Measurements from ENCODE around the gene CYP2U1. TPM values are rescaled to one million over a fixed set of nuclear protein-coding genes. Genes with fewer than 3 reads are reported as not detected.
A peak's percentile ranks its signal among the peaks of the same experiment; 100 is the strongest.

The CYP2U1 gene
- total and polyA plus RNA-seq, 2 of the 8 experiments (the other 6 are each of a cell fraction or from before 2014, with no cell fraction given): 3.1 to 5.0 TPM

DNA sequence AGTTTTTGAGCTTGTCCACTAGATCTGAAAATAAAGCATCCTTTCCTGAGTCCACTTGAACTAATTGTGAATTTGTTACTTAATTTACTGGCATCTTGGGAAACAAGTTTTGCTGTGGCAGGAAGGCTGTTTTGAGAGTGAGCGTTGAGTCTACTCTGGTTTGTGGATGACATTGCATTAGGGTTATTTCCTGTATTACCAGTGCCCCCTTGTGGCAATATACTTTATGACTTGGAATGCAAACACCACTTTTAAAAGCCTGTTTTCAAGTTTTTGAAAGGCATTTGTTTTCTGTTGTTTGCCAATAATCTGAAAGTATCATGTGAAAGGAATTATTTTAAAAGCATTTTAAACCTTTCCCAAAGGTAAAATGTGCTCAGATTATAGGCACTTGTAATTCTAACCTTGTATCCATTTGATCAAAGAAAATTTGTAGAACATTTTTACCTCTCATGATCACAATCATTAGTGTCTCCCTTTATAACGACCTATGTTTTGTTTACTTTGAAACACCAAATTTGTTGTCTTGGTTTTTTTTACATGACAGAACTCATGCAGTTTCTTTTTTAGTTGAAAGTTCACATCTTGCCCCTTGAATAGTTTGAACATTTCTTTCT, 18.0 kb upstream of the CYP2U1 start:
- H2BK15ac ChIP-seq (ENCODE audit: low read length): no peak overlapping the region
- H4K5ac ChIP-seq (ENCODE audit: insufficient read length, low read depth, low read length): peak overlapping the region; percentile 87
- no peak overlapping the region; the same call in 1 of the 2 replicates for H3K18ac ChIP-seq (ENCODE audit: extremely low read depth, low read length)
- no peak overlapping the region for H2AK5ac ChIP-seq (ENCODE audit: low read depth, low read length)
- ChIA-PET CTCF (ENCODE audit: partially characterized antibody) (interaction anchor here (0.7 to 5.2 kb wide), 22 partner anchors 10 to 817 kb away, joined by 3 to 38 read pairs (median 3); partner anchors contain the start of genes CYP2U1 and SGMS2), POLR2A (ENCODE audit: partially characterized antibody) (no interaction called here)
- no peak overlapping the region for H2BK12ac ChIP-seq (ENCODE audit: low read depth, low read length)
- no peak overlapping the region for H3K23ac ChIP-seq (ENCODE audit: insufficient read length)
- FAIRE-seq (peak; percentile 93), DNase-seq (ENCODE audit: low read depth in 1 of 2, low spot score in 2 of 2) (no peak)
- no peaks in the 10 kb centered on the region for H3K36me3 ChIP-seq (ENCODE audit: control insufficient read depth in 2 of 4, insufficient read depth in 4 of 4, low read length in 3 of 4)
- no peak overlapping the region for H2BK120ac ChIP-seq (replicated peaks; ENCODE audit: low read depth, low read length)
- no peak overlapping the region for H3K4ac ChIP-seq (replicated peaks; ENCODE audit: insufficient read length, low read depth, low read length)
- H3K9me3 ChIP-seq (ENCODE audit: insufficient read depth in 2 of 2, low read depth in 1 of 2, low read length in 1 of 2): no peaks in the 10 kb centered on the region
- no peaks in the 10 kb centered on the region for H4K20me1 ChIP-seq (replicated peaks in 1 of 2; ENCODE audit: control insufficient read depth in 1 of 2, insufficient read depth in 2 of 2, low read length in 2 of 2)
- H3K27me3 ChIP-seq (replicated peaks in 1 of 4; ENCODE audit: control insufficient read depth in 3 of 4, extremely low read depth in 1 of 4, insufficient read depth in 3 of 4, low read length in 3 of 4): no peaks in the 10 kb centered on the region
- H3K79me2 ChIP-seq (ENCODE audit: control insufficient read depth in 1 of 2, insufficient read depth in 2 of 2, low read length in 2 of 2): no peaks in the 10 kb centered on the region
- no peak overlapping the region for H3K4me2 ChIP-seq (ENCODE audit: insufficient read depth in 1 of 2, low read depth in 2 of 2, low read length in 2 of 2)
- H3K27ac ChIP-seq (ENCODE audit: low read depth, low read length): no peak overlapping the region
- TF ChIP-seq CHD1 (IDR thresholded peaks at IDR 0.05; ENCODE audit: low read depth, low read length): no peak
- TF ChIP-seq RAD21 (IDR thresholded peaks at IDR 0.05 in 1 of 2, conservative IDR thresholded peaks at IDR 0.05 in 1 of 2; ENCODE audit: low read depth in 2 of 2, low read length in 2 of 2): peak; percentile 93
- peak in 2 of 3 experiments; percentile 68 to 71; a peak in 2 of 4 replicates for TF ChIP-seq CTCF (IDR thresholded peaks at IDR 0.05; ENCODE audit: control extremely low read depth in 1 of 3, insufficient read depth in 1 of 3, low read depth in 1 of 3, low read length in 3 of 3)
- TF ChIP-seq MAFK (IDR thresholded peaks at IDR 0.05; ENCODE audit: low read depth, low read length): peak; percentile 50; the same call in 1 of the 2 replicates
- 0 out of 2 replicates have a peak, but pooled peaks have one; percentile 29 for TF ChIP-seq TEAD4 (IDR thresholded peaks at IDR 0.05; ENCODE audit: low read depth, low read length)
- no peak overlapping the region for H2BK20ac ChIP-seq (ENCODE audit: low read length)
- no peak overlapping the region for H3K9ac ChIP-seq (replicated peaks in 1 of 4; ENCODE audit: extremely low read depth in 1 of 4, low read depth in 3 of 4, low read length in 3 of 4)
- H3K56ac ChIP-seq (replicated peaks; ENCODE audit: insufficient read length, low read depth, low read length): no peak overlapping the region
- no peak overlapping the region for H4K8ac ChIP-seq (ENCODE audit: extremely low read depth, insufficient read depth, low read length)
- H2AFZ ChIP-seq (ENCODE audit: low read length): no peak overlapping the region
- H4K91ac ChIP-seq (replicated peaks; ENCODE audit: insufficient read length, low read length): no peak overlapping the region
- no peak overlapping the region for H3K4me3 ChIP-seq (ENCODE audit: extremely low read depth in 1 of 4, insufficient read depth in 2 of 4, low read depth in 3 of 4, low read length in 4 of 4)
- no peak overlapping the region for H2BK5ac ChIP-seq (ENCODE audit: low read depth, low read length)
- H3K14ac ChIP-seq (ENCODE audit: insufficient read length): no peak overlapping the region
- H3K4me1 ChIP-seq (replicated peaks in 1 of 4; ENCODE audit: control insufficient read depth in 3 of 4, insufficient read depth in 4 of 4, low read length in 3 of 4): no peaks in the 10 kb centered on the region
- no peaks in the 10 kb centered on the region for H3K79me1 ChIP-seq (ENCODE audit: low read depth, low read length)
- WGBS, 2 experiments (ENCODE audit: extremely low coverage in 1 of 2, insufficient coverage in 1 of 2, insufficient read length in 1 of 2, insufficient replicate concordance in 2 of 2, low coverage in 1 of 2, low lambda C conversion rate in 2 of 2, missing lambda C conversion rate in 1 of 2): 60% methylated on average over 2 of the region's 2 CpGs; no CpG with 5 or more reads in 1 of the 2 experiments
- no peaks in the 10 kb centered on the region for H3K23me2 ChIP-seq (ENCODE audit: low read depth, low read length)

Data from H1 (cell line).